Measurements from ENCODE around the gene CNOT11. TPM values are rescaled to one million over a fixed set of nuclear protein-coding genes. Genes with fewer than 3 reads are reported as not detected.

Gene CNOT11
- total and polyA plus RNA-seq, 2 of the 8 experiments (the other 6 are each of a cell fraction or from before 2014, with no cell fraction given) = 41.5 to 54.6 TPM

GRCh38 chr2:101305035-101305434, 52.3 kb downstream of the CNOT11 start (continued):
- TF ChIP-seq POU5F1 (IDR thresholded peaks at IDR 0.05; ENCODE audit: low read depth, low read length) = no peak
- TF ChIP-seq CHD2 (IDR thresholded peaks at IDR 0.05; ENCODE audit: low read length) = no peak
- no peak for TF ChIP-seq EP300 (IDR thresholded peaks at IDR 0.05; ENCODE audit: borderline replicate concordance in 1 of 2, low read depth in 2 of 2, low read length in 2 of 2)
- no peak for TF ChIP-seq CREB1 (IDR thresholded peaks at IDR 0.05)
